NCI-H526 treated with DMSO at 0.1 percent for 48 hours (cell line): Measurements from ENCODE around the gene NCAPG2.
A peak's percentile ranks its signal among the peaks of the same experiment; 100 is the strongest.
"Not testable (repeated sequence)": the region's sequence is repeated elsewhere in the genome, so short reads cannot be mapped to it uniquely, and the experiment has no call there.

Source experiments
- DNase-seq: peaks from one replicate; lab custom pipeline; 2025; lab: John Stamatoyannopoulos, UW

Gene NCAPG2

GRCh38 chr7:158706710-158707590 is 2.3 kb upstream of the NCAPG2 start:
- DNase-seq = no peak

- DNase-seq = no peak
These were observed 1.7 kb upstream of the NCAPG2 start for GRCh38 chr7:158706273-158706704.

GRCh38 chr7:158705234-158705850 is 738 bp upstream of the NCAPG2 start:
- DNase-seq = no peak

DNA sequence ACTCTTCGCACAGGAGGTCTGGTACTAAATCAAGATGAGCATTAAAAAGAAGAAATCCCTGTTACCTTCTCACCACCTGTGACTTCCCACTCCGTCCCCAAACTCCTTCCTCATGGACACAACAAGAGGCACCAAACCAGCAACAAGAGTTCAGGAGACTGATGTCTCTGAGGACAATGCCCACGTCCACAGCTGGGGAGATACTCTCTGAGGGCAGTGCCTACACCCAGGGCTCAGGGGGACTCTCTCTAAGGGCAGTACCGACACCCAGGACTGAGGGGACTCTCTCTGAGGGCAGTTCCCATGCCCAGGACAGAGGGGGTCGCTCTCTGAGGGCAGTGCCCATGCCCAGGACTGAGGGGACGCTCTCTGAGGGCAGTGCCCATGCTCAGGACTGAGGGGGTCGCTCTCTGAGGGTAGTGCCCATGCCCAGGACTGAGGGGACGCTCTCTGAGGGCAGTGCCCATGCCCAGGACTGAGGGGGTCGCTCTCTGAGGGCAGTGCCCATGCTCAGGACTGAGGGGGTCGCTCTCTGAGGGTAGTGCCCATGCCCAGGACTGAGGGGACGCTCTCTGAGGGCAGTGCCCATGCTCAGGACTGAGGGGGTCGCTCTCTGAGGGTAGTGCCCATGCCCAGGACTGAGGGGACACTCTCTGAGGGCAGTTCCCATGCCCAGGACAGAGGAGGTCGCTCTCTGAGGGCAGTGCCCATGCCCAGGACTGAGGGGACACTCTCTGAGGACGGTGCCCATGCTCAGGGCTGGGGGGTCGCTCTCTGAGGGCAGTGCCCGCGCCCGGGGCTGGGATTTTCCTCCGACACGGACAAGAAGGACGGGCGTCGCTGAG is 703 bp downstream of the NCAPG2 start:
- not testable (repeated sequence) for DNase-seq

DNA sequence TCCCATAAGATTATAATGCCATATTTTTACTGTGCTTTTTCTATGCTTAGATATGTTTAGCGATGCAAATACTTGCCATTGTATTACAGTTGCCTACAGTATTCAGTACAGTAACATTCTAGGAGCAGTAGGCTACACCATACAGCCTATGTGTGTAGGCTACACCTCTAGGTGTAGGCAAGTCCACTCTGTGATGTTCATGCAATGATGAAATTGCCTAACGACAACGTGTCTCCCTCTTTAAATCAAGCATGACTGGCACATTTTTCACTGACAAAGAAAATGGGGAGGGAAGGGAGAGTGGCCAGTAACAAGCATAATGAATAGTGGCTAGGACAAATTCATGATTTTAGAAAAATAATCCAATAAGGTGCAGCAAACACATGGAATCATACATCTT is 1.7 kb downstream of the NCAPG2 start:
- DNase-seq = no peak

GRCh38 chr7:158702196-158702595 is 2.4 kb downstream of the NCAPG2 start:
- DNase-seq = no peak

- DNase-seq = no peak
These were observed 4.6 kb downstream of the NCAPG2 start for GRCh38 chr7:158700008-158700407.

- no peak for DNase-seq
These were observed 5.3 kb downstream of the NCAPG2 start for GRCh38 chr7:158699341-158699740.

DNA sequence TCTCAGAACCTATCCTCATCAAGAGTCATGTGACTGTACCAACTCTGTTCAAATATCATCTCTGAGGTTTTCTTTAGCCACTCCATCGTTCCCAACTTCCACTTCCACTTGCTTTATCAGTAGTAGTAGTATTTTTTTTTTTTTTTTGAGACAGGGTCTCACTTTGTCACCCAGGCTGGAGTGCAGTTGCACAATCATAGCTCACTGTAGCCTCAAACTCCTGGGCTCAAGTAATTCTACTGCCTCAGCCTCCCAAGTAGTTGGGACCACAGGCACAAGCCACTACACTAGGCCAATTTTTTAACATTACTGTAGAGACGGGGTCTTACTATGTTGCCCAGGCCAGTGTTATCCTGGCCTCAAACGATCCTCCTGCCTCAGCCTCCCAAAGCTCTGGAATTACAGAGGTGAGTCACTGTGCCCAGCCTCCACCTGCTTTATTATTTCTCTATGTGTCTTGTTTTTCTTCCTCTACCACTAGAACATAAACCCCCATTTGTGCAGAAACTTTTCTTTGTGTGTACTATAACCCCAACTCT is 5.9 kb downstream of the NCAPG2 start:
- no peak for DNase-seq

DNA sequence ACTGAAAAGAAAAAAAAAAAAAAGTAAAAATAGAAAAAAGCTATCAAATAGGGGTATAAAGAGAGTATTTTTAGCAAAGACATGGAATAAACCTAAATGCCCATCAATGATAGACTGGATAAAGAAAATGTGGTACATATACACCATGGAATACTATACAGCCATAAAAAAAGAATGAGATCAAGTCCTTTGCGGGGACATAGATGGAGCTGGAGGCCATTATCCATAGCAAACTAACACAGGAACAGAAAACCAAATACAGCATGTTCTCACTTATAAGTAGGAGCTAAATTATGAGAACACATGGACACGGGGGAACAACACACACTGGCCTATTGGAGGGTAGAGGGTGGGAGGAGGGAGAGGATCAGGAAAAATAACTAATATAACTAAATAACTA is 7.0 kb downstream of the NCAPG2 start:
- not testable (repeated sequence) for DNase-seq

- peak; percentile 21 for DNase-seq
These were observed 8.7 kb downstream of the NCAPG2 start for GRCh38 chr7:158695726-158696452.

DNA sequence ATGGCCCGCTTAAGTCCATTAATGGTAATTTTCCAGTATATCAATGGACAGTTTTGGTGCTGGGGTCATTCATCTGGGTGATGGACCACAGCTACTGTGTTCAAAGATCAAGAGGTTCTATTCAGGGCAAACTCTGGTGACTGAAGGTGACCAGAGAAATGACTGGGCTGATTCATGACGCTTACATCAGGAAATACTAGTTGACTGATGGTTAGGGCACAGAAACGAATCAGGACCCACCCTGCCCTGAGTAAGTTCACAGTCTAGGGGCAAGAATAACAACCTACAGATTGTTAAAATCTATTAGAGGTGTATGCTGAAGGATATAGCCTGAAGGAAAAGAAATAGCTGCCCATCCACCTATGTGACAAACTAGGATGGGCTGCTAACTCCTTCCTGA is 9.5 kb downstream of the NCAPG2 start:
- DNase-seq = no peak

GRCh38 chr7:158694650-158695049 is 10.0 kb downstream of the NCAPG2 start:
- no peak for DNase-seq

- DNase-seq = no peak
These were observed 15.1 kb downstream of the NCAPG2 start for GRCh38 chr7:158689488-158689887.

DNA sequence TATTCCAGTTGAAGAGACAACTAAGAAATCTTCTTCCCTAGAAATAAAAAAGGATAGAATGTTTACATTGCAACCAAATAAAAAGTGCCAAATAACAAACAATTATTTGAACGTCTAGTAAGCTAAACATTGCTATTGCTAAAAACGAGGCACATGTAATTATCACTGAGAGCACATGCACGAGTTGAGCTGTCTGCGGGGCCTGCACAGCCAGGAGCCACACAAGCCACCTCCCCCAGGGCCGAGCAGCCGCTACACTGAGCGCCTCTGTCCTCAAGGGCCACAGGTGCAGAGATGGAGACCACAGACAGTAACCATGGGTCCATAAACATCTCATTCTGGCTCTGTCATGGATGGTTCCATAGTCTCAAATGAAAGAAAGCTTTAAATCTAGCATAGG is 17.2 kb downstream of the NCAPG2 start:
- DNase-seq = no peak

DNA sequence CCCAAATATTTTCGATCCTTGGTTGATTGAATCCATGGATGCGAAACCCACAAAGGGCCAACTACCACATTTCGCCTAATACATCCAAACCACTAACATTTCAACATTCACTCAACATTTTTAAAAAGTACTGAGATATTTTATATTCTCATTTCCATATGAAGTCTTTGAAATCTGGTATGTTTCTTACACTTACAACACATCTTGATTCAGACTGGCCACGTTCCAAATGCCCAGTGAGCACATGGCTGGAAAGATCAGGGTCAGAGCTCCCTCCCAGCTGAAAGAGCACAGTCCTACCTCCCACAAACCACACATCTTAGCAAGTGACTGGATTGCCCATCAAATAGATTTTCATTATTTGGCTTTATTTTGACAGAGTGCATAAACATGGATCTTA is 18.9 kb downstream of the NCAPG2 start:
- DNase-seq = no peak

DNA sequence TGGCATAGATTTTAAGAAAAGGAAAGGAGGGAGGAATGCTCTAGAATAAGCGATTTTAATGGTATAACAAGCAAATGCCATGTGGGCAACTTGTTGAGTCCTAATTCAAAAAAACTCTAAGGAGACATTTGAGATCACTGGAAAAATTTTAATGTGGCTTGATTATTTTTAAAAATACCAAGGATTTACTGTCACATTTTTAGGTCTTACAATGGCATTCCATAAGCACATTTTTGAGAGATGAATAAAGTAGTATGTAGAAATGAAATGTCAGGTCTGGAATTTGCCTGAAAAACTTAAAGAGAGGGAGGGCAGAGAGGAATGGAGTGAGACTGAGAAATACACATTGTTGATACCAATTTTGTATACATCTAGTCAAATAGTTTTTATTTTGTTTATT is 20.3 kb downstream of the NCAPG2 start:
- no peak for DNase-seq

- no peak for DNase-seq
These were observed 21.1 kb downstream of the NCAPG2 start for GRCh38 chr7:158683541-158683940.

- no peak for DNase-seq
These were observed 22.1 kb downstream of the NCAPG2 start for GRCh38 chr7:158682456-158682855.

DNA sequence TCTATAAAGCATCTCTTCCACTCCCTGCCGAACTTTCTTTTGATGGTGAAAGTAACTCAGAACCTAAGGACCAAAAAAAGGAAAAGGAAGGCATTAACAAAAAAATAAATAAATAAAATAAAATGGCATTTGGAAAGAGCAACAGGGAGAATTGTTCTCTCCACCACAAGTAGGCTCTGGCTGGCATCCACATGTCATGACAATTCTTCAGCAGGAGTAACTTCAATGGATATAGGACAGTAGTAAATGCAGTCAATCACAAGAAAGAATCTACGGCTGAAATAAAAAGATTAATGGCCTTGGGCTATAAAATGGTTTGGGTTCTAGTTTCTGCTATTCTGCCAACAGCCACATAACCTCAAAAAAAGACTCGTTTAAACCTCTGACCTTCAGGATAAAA is 23.9 kb downstream of the NCAPG2 start:
- DNase-seq = no peak

- DNase-seq = no peak
These were observed 27.7 kb downstream of the NCAPG2 start for GRCh38 chr7:158676906-158677305.
